ENCODE measurements around the gene HCFC2.
"Not testable (repeated sequence)": the region's sequence is repeated elsewhere in the genome, so short reads cannot be mapped to it uniquely, and the experiment has no call there.

The HCFC2 gene

GRCh38 chr12:104057771-104058197, 6.5 kb upstream of the HCFC2 start:
- DNase-seq (ENCODE audit: low spot score) = no peak

GRCh38 chr12:104058802-104059201, 5.5 kb upstream of the HCFC2 start:
- DNase-seq (ENCODE audit: low spot score) = no peak

GRCh38 chr12:104059963-104060362, 4.4 kb upstream of the HCFC2 start:
- no peak for DNase-seq (ENCODE audit: low spot score)

- DNase-seq (ENCODE audit: low spot score) = no peak
These were observed 3.5 kb upstream of the HCFC2 start for GRCh38 chr12:104060791-104061190.

- no peak for DNase-seq (ENCODE audit: low spot score)
These were observed 660 bp upstream of the HCFC2 start for GRCh38 chr12:104063712-104064030.

- no peak for DNase-seq (ENCODE audit: low spot score)
These were observed 604 bp downstream of the HCFC2 start for GRCh38 chr12:104064842-104065427.

GRCh38 chr12:104072099-104072498, 7.8 kb downstream of the HCFC2 start:
- DNase-seq (ENCODE audit: low spot score) = no peak

- no peak for DNase-seq (ENCODE audit: low spot score)
These were observed 9.4 kb downstream of the HCFC2 start for GRCh38 chr12:104073699-104074098.

- DNase-seq (ENCODE audit: low spot score) = no peak
These were observed 14.7 kb downstream of the HCFC2 start for GRCh38 chr12:104079024-104079423.

GRCh38 chr12:104080764-104081163, 16.4 kb downstream of the HCFC2 start:
- DNase-seq (ENCODE audit: low spot score) = no peak

GRCh38 chr12:104083769-104084475, 19.6 kb downstream of the HCFC2 start:
- DNase-seq (ENCODE audit: low spot score) = no peak

- DNase-seq (ENCODE audit: low spot score) = no peak
These were observed 26.4 kb downstream of the HCFC2 start for GRCh38 chr12:104090685-104091084.

- DNase-seq (ENCODE audit: low spot score) = no peak
These were observed 26.8 kb downstream of the HCFC2 start for GRCh38 chr12:104091136-104091535.

GRCh38 chr12:104094284-104094683, 30.0 kb downstream of the HCFC2 start:
- no peak for DNase-seq (ENCODE audit: low spot score)

GRCh38 chr12:104095289-104095688, 31.0 kb downstream of the HCFC2 start:
- no peak for DNase-seq (ENCODE audit: low spot score)

- DNase-seq (ENCODE audit: low spot score) = no peak
These were observed 33.6 kb downstream of the HCFC2 start for GRCh38 chr12:104097954-104098353.

GRCh38 chr12:104105461-104105860, 41.1 kb downstream of the HCFC2 start:
- DNase-seq (ENCODE audit: low spot score) = no peak

- no peak for DNase-seq (ENCODE audit: low spot score)
These were observed 42.6 kb downstream of the HCFC2 start for GRCh38 chr12:104106965-104107364.

- peak; percentile 39 for DNase-seq (ENCODE audit: low spot score)
These were observed 44.6 kb downstream of the HCFC2 start for GRCh38 chr12:104108755-104109445.

GRCh38 chr12:104109446-104110271, 45.3 kb downstream of the HCFC2 start:
- DNase-seq (ENCODE audit: low spot score) = no peak

GRCh38 chr12:104114834-104115586, 50.7 kb downstream of the HCFC2 start:
- not testable (repeated sequence) for DNase-seq (ENCODE audit: low spot score)

GRCh38 chr12:104115587-104115975, 51.2 kb downstream of the HCFC2 start:
- no peak for DNase-seq (ENCODE audit: low spot score)

Data from HuH-7.5 (cell line).